Ascending aorta (tissue), 2 donors: ENCODE data around the gene ZBTB22. TPM values are rescaled to one million over a fixed set of nuclear protein-coding genes. Genes with fewer than 3 reads are reported as not detected.

Experiments used
- DNase-seq, 2 donors: peaks; one replicate each; pipeline ENCODE4 v3.0.0-alpha.2; 2019; ENCODE audit warnings: low spot score in 2 of 2
- H3K27ac ChIP-seq, 2 donors: fragments of 200-600 bp; sonication (generic); one replicate each; pipeline ENCODE4 v1.5.1; 2016 to 2017; ENCODE audit warnings: mild to moderate bottlenecking in 1 of 2
- H3K27me3 ChIP-seq: fragments of 200-600 bp; sonication (generic); one replicate; pipeline ENCODE4 v1.5.1; 2017
- H3K36me3 ChIP-seq, 2 donors: fragments of 200-600 bp; sonication (generic); one replicate each; pipeline ENCODE4 v1.5.1; 2016
- H3K4me1 ChIP-seq, 2 donors: fragments of 200-600 bp; sonication (generic); one replicate each; pipeline ENCODE4 v1.5.1; 2016 to 2017; ENCODE audit warnings: mild to moderate bottlenecking in 1 of 2
- H3K4me3 ChIP-seq, 2 donors: fragments of 200-600 bp; sonication (generic); one replicate each; pipeline ENCODE4 v1.5.1; 2016 to 2017; ENCODE audit warnings: mild to moderate bottlenecking in 1 of 2
- H3K9me3 ChIP-seq, 2 donors: fragments of 200-600 bp; sonication (generic); one replicate each; pipeline ENCODE4 v1.5.1; 2016
- intact Hi-C: fragments of 100-400 bp; cut with DNase I; formaldehyde crosslinking; loops from one replicate; pipeline ENCODE4 v1.15.1; 2023
- total RNA-seq: library from RNA; depleted of rRNA; stranded (reverse); fragments of >200 nt; gene quantifications from one replicate; pipeline ENCODE4 v1.1.0, GENCODE V29; 2016
- TF ChIP-seq, protein P1 (sequence below), 3 experiments: fragments of 200-600 bp in 2 of 3; fragments of 450-650 bp in 1 of 3; sonication (generic) in 2 of 3; IDR thresholded peaks; one replicate each; pipeline ENCODE4 v1.5.1; 2016 to 2019; ENCODE audit warnings: antibody characterized with exemption in 3 of 3, mild to moderate bottlenecking in 1 of 3, moderate library complexity in 1 of 3

Gene ZBTB22
- total RNA-seq, 1 donor from 2014 or later: 35.5 TPM

DNA sequence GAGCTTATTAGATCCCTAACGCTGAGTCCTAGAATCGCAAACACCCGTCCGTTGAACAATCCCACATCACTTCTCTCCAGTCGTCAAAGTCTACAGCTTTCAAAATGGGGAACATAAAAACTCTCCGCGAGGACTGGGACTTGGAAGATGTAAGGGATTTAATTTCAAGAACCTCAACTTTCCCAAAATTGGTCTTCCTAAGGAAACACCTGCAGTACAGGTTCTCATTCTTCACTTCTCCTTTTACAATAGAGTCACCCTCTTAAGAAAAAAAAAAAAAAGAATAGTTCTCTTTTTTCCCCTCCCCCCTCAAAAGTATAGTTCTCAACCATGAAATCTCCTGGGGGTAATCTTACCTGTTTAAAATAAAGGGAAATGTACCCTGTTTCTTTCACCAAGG, 6.6 kb upstream of the ZBTB22 start:
- intact Hi-C loops: no loop called here
- Histone ChIP-seq H3K27ac (peak overlapping the region in 1 of 2 donors; percentile 89), H3K9me3 (no peaks in the 10 kb centered on the region), H3K4me3 (peak overlapping the region; percentile 81 to 85), H3K27me3 (no peaks in the 10 kb centered on the region), H3K4me1 (peaks cover 27 to 32% of the 10 kb centered on the region in 2 donors), H3K36me3 (peaks cover 13 to 21% of the 10 kb centered on the region in 2 donors)
- no peak for DNase-seq
- TF ChIP-seq, protein P1, sequence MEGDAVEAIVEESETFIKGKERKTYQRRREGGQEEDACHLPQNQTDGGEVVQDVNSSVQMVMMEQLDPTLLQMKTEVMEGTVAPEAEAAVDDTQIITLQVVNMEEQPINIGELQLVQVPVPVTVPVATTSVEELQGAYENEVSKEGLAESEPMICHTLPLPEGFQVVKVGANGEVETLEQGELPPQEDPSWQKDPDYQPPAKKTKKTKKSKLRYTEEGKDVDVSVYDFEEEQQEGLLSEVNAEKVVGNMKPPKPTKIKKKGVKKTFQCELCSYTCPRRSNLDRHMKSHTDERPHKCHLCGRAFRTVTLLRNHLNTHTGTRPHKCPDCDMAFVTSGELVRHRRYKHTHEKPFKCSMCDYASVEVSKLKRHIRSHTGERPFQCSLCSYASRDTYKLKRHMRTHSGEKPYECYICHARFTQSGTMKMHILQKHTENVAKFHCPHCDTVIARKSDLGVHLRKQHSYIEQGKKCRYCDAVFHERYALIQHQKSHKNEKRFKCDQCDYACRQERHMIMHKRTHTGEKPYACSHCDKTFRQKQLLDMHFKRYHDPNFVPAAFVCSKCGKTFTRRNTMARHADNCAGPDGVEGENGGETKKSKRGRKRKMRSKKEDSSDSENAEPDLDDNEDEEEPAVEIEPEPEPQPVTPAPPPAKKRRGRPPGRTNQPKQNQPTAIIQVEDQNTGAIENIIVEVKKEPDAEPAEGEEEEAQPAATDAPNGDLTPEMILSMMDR (IDR thresholded peaks at IDR 0.05): no peak

DNA sequence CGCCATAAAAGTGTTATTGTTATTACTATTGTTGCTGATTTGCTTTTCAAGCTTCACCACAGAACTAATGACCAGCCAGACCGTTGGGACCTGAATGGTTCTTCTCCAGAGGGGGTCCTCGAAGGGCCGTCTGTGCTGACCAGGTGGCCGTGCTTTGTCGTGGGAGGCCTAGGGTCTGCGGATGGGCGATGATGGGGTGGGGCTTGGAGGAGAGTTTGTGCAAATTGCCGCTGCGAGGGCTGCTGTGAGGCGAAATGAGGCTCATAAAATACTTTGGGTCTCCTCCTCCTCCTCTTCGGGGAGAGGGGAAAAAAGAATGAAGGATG, 6.0 kb upstream of the ZBTB22 start:
- intact Hi-C loops: loop anchor here (1.0 kb wide), 1 partner anchor 68 kb away; the partner anchor contains the start of gene KIFC1
- Histone ChIP-seq H3K4me1 (peaks cover 27 to 38% of the 10 kb centered on the region in 2 donors), H3K9me3 (no peaks in the 10 kb centered on the region), H3K4me3 (peak overlapping the region; percentile 81 to 85), H3K27ac (peak overlapping the region; percentile 89 to 93), H3K27me3 (no peaks in the 10 kb centered on the region), H3K36me3 (peaks cover 17 to 27% of the 10 kb centered on the region in 2 donors)
- TF ChIP-seq, protein P1 (IDR thresholded peaks at IDR 0.05): peak in 1 of 3 experiments; percentile 1
- DNase-seq: no peak

DNA sequence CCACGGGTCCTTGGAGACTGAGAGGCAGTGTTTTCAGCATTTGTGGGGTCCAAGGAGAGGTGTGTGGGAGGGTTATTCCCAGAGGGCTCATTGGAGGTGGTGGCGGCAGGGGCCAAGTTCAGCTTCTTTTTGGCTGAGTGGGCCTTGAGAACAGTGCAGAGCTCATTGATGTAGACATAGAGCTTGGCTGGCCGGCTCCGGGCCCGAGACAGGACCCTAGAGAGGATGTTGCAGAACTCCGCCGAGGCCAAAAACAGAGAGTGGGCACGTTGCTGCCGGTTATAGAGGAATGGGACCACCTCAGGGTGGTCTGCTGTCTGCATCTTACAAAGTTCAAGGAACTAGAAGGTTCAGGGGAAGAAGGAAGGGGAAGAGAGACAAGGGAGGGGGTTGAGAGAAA, 3.7 kb upstream of the ZBTB22 start:
- Histone ChIP-seq H3K4me1 (peaks cover 27 to 48% of the 10 kb centered on the region in 2 donors), H3K27ac (peak overlapping the region; percentile 89 to 93), H3K27me3 (no peaks in the 10 kb centered on the region), H3K9me3 (no peaks in the 10 kb centered on the region), H3K36me3 (peaks cover 17 to 28% of the 10 kb centered on the region in 2 donors), H3K4me3 (peak overlapping the region; percentile 81 to 85)
- TF ChIP-seq, protein P1 (IDR thresholded peaks at IDR 0.05): no peak
- intact Hi-C loops: no loop called here
- DNase-seq: no peak

DNA sequence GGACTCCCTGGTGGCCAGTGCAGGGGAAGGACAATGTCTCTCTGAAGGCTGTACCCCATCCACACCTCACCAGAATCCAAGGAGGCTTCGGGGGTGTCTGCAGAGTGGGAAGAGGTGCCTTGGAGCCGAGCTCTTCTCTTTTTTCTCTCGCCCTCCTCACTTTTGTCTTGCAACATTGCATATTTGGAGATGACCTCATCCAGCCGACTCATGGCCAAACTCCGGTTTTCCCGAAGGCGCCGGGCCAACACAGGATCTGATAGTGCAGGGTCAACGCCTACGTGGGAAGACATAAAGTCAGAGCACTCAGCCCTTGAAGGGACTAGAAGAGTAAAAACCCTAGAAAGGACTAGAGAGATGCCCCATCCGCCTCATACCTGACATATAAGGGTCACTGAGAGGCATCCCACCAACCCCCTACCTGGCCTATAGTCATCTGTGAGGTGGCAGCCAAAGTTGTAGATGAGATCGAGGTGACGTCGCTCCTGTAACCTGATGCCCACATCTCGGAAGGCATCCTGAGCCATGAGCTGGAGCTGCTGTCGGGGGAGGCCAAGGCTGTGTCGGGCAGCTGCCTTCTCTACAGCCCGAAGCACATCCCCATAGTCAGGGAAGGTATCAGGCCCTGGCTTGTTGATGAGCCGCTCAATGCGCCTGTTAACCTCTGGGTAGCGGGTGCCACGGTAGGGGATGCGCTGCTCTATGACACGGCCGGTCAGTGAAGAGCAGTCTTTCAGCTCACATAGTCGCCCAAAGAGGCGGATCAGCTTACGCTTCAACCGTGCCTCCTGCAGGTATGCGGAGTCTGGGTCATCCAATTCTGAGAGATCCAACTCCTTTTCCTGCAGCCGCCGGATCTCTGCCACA, 3.0 kb upstream of the ZBTB22 start:
- DNase-seq: peak in 1 of 2 donors; percentile 86
- Histone ChIP-seq H3K27me3 (no peaks in the 10 kb centered on the region), H3K27ac (peak overlapping the region; percentile 89 to 93), H3K4me1 (peaks cover 27 to 48% of the 10 kb centered on the region in 2 donors), H3K4me3 (peak overlapping the region in 1 of 2 donors; percentile 81), H3K9me3 (no peaks in the 10 kb centered on the region), H3K36me3 (peaks cover 17 to 28% of the 10 kb centered on the region in 2 donors)
- TF ChIP-seq, protein P1 (IDR thresholded peaks at IDR 0.05): no peak
- intact Hi-C loops: no loop called here

DNA sequence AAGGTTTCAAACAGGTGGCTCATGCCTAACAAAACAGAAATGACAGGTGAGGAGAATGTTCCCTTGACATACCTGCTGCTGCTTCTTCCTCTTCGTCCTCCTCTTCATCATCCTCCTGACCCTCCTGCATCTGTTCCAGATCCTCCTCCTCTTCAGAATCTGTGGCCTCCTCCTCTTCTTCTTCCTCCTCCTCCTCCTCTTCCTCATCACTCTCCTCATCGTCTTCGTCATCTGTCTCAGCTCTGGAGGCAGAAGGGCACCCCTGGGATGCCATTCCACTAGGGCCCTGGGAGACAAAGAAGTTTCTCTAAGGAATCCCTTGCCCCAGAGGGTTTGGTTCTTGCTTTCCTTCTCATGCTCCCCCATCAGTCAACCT, 2.4 kb upstream of the ZBTB22 start:
- H3K27ac ChIP-seq: peak overlapping the region; percentile 89 to 93
- intact Hi-C loops: loop anchor here (5.0 to 10.0 kb wide), 2 partner anchors 118 to 1655 kb away; partner anchors contain the start of genes C6orf47, CSNK2B, GPANK1 and HSD17B8
- peaks cover 27 to 50% of the 10 kb centered on the region in 2 donors for H3K4me1 ChIP-seq

More for the DNA sequence above, 2.4 kb upstream of the ZBTB22 start:
- H3K4me3 ChIP-seq: peak overlapping the region in 1 of 2 donors; percentile 81
- peaks cover 17 to 28% of the 10 kb centered on the region in 2 donors for H3K36me3 ChIP-seq
- TF ChIP-seq, protein P1 (IDR thresholded peaks at IDR 0.05): no peak
- H3K9me3 ChIP-seq: no peaks in the 10 kb centered on the region
- DNase-seq: no peak
- H3K27me3 ChIP-seq: no peaks in the 10 kb centered on the region
